H1 (cell line): ENCODE measurements around the gene CCDC127. TPM values are rescaled to one million over a fixed set of nuclear protein-coding genes. Genes with fewer than 3 reads are reported as not detected.

Experiments
- CTCF ChIA-PET: fragments of 300-600 bp; sonication (Branson Sonifier 250); formaldehyde crosslinking; loops from one replicate; lab custom pipeline; 2021; ENCODE audit not compliant: partially characterized antibody; lab: Charles Lee
- POLR2A ChIA-PET: fragments of 300-600 bp; sonication (Branson Sonifier 250); formaldehyde crosslinking; loops from one replicate; lab custom pipeline; 2021; ENCODE audit warnings: inconsistent platforms; ENCODE audit not compliant: partially characterized antibody; lab: Charles Lee
- DNase-seq, 2 experiments: peaks; one replicate each; pipeline versions ENCODE4 v3.0.0 to v3.0.0-alpha.2; 2010 to 2022; ENCODE audit warnings: low spot score in 2 of 2, low read depth in 1 of 2, mixed read lengths in 1 of 2
- FAIRE-seq: peaks from 2 replicates; lab custom pipeline; 2011; peaks lifted over from hg19 to GRCh38; lab: Jason Lieb, UNC
- H2AFZ ChIP-seq: 2 replicates; pipeline ENCODE4 v1.8.1; 2012; ENCODE audit warnings: low read length, inconsistent platforms
- H2AK5ac ChIP-seq: 2 replicates; pipeline ENCODE4 v1.6.1; 2013; ENCODE audit warnings: low read depth, low read length
- H2BK120ac ChIP-seq: replicated peaks from 2 replicates; pipeline ENCODE3; 2013; ENCODE audit warnings: low read depth, low read length, inconsistent platforms
- H2BK12ac ChIP-seq: 2 replicates; pipeline ENCODE4 v1.6.1; 2013; ENCODE audit warnings: low read depth, low read length
- H2BK15ac ChIP-seq: 2 replicates; pipeline ENCODE4 v1.6.1; 2013; ENCODE audit warnings: low read length
- H2BK20ac ChIP-seq: 2 replicates; pipeline ENCODE4 v1.6.1; 2013; ENCODE audit warnings: low read length
- H2BK5ac ChIP-seq: 2 replicates; pipeline ENCODE4 v1.6.1; 2013; ENCODE audit warnings: low read depth, low read length
- H3K14ac ChIP-seq: 2 replicates; pipeline ENCODE4 v1.6.1; 2013; ENCODE audit warnings: inconsistent platforms; ENCODE audit not compliant: insufficient read length
- H3K18ac ChIP-seq: 2 replicates; pipeline ENCODE4 v1.6.1; 2013; ENCODE audit warnings: low read length; ENCODE audit errors: extremely low read depth
- H3K23ac ChIP-seq: 2 replicates; pipeline ENCODE4 v1.6.1; 2013; ENCODE audit warnings: inconsistent platforms; ENCODE audit not compliant: insufficient read length
- H3K23me2 ChIP-seq: 2 replicates; pipeline ENCODE4 v1.6.1; 2013; ENCODE audit warnings: low read depth, low read length
- H3K27ac ChIP-seq: 2 replicates; pipeline ENCODE4 v1.6.1; 2011; ENCODE audit warnings: low read depth, low read length, inconsistent platforms
- H3K27me3 ChIP-seq, 4 experiments: replicated peaks in 1 of 4; 1 replicate in 1 of 4; 2 replicates in 3 of 4; pipeline versions ENCODE4 v1.6.1 to v1.8.1; 2011 to 2013; ENCODE audit warnings: low read length in 3 of 4, mild to moderate bottlenecking in 3 of 4, inconsistent platforms in 2 of 4, mixed read lengths in 2 of 4, moderate library complexity in 1 of 4; ENCODE audit not compliant: control insufficient read depth in 3 of 4, insufficient read depth in 3 of 4; ENCODE audit errors: extremely low read depth in 1 of 4
- H3K36me3 ChIP-seq, 4 experiments: 2 replicates each; pipeline versions ENCODE4 v1.6.1 to v1.8.1; 2011 to 2013; ENCODE audit warnings: mild to moderate bottlenecking in 4 of 4, low read length in 3 of 4, moderate library complexity in 2 of 4, control low read depth in 1 of 4, inconsistent platforms in 1 of 4; ENCODE audit not compliant: insufficient read depth in 4 of 4, control insufficient read depth in 2 of 4
- H3K4ac ChIP-seq: replicated peaks from 2 replicates; pipeline ENCODE3; 2013; ENCODE audit warnings: low read length, low read depth, mixed read lengths, inconsistent platforms; ENCODE audit not compliant: insufficient read length
- H3K4me1 ChIP-seq, 4 experiments: replicated peaks in 1 of 4; 1 replicate in 1 of 4; 2 replicates in 3 of 4; pipeline versions ENCODE4 v1.6.1 to v1.8.1; 2011 to 2013; ENCODE audit warnings: low read length in 3 of 4, inconsistent platforms in 2 of 4, mixed read lengths in 1 of 4; ENCODE audit not compliant: insufficient read depth in 4 of 4, control insufficient read depth in 3 of 4
- H3K4me2 ChIP-seq, 2 experiments: 2 replicates each; pipeline versions ENCODE4 v1.6.1 to v1.8.1; 2011 to 2013; ENCODE audit warnings: low read depth in 2 of 2, low read length in 2 of 2, control low read depth in 1 of 2, inconsistent platforms in 1 of 2, mild to moderate bottlenecking in 1 of 2; ENCODE audit not compliant: insufficient read depth in 1 of 2
- H3K4me3 ChIP-seq, 4 experiments: fragments of 200-600, 300-600 bp in 1 of 4; sonication (generic), shearing (Covaris generic), sonication (Bioruptor Twin) in 1 of 4; 2 replicates each; pipeline versions ENCODE4 v1.5.1 to v1.8.1; 2011 to 2016; ENCODE audit warnings: low read length in 4 of 4, low read depth in 3 of 4, control low read depth in 2 of 4, inconsistent platforms in 2 of 4, mild to moderate bottlenecking in 2 of 4, mixed read lengths in 1 of 4, moderate library complexity in 1 of 4; ENCODE audit not compliant: insufficient read depth in 2 of 4; ENCODE audit errors: extremely low read depth in 1 of 4
- H3K56ac ChIP-seq: replicated peaks from 2 replicates; pipeline ENCODE3; 2013; ENCODE audit warnings: low read depth, mild to moderate bottlenecking, mixed read lengths, low read length, inconsistent platforms; ENCODE audit not compliant: insufficient read length
- H3K79me1 ChIP-seq: 2 replicates; pipeline ENCODE4 v1.6.1; 2013; ENCODE audit warnings: low read depth, low read length, control low read depth
- H3K79me2 ChIP-seq, 2 experiments: 2 replicates each; pipeline versions ENCODE4 v1.6.1 to v1.8.1; 2012 to 2013; ENCODE audit warnings: low read length in 2 of 2, mild to moderate bottlenecking in 2 of 2, inconsistent platforms in 1 of 2; ENCODE audit not compliant: insufficient read depth in 2 of 2, control insufficient read depth in 1 of 2
- H3K9ac ChIP-seq, 4 experiments: replicated peaks in 1 of 4; 1 replicate in 1 of 4; 2 replicates in 3 of 4; pipeline versions ENCODE4 v1.6.1 to v1.8.1; 2011 to 2013; ENCODE audit warnings: low read depth in 3 of 4, low read length in 3 of 4, control low read depth in 2 of 4, mild to moderate bottlenecking in 2 of 4, moderate library complexity in 2 of 4, inconsistent platforms in 1 of 4; ENCODE audit errors: extremely low read depth in 1 of 4
- H3K9me3 ChIP-seq, 2 experiments: 2 replicates each; pipeline versions ENCODE4 v1.6.1 to v1.8.1; 2012 to 2013; ENCODE audit warnings: mild to moderate bottlenecking in 2 of 2, moderate library complexity in 2 of 2, control low read depth in 1 of 2, inconsistent platforms in 1 of 2, low read depth in 1 of 2, low read length in 1 of 2, mixed read lengths in 1 of 2; ENCODE audit not compliant: insufficient read depth in 2 of 2
- H4K20me1 ChIP-seq, 2 experiments: replicated peaks in 1 of 2; 2 replicates each; pipeline versions ENCODE3 to v1.8.1; 2011 to 2013; ENCODE audit warnings: inconsistent platforms in 2 of 2, low read length in 2 of 2, mild to moderate bottlenecking in 1 of 2; ENCODE audit not compliant: insufficient read depth in 2 of 2, control insufficient read depth in 1 of 2
- H4K5ac ChIP-seq: 2 replicates; pipeline ENCODE4 v1.6.1; 2013; ENCODE audit warnings: low read length, low read depth, mixed read lengths, inconsistent platforms; ENCODE audit not compliant: insufficient read length
- H4K8ac ChIP-seq: 2 replicates; pipeline ENCODE4 v1.8.0; 2013; ENCODE audit warnings: mild to moderate bottlenecking, moderate library complexity, low read length, inconsistent platforms; ENCODE audit not compliant: insufficient read depth; ENCODE audit errors: extremely low read depth
- H4K91ac ChIP-seq: replicated peaks from 2 replicates; pipeline ENCODE3; 2013; ENCODE audit warnings: low read length, mixed read lengths, inconsistent platforms; ENCODE audit not compliant: insufficient read length
- ASH2L ChIP-seq: fragments of 200-600, 300-600 bp; sonication (generic); IDR thresholded peaks from one replicate; pipeline ENCODE4 v1.7.1; 2017; ENCODE audit warnings: low read length
- BCL11A ChIP-seq, 2 experiments: IDR thresholded peaks; one replicate each; pipeline ENCODE4 v1.6.1; 2011; ENCODE audit warnings: low read depth in 2 of 2, low read length in 2 of 2, mild to moderate bottlenecking in 2 of 2
- CHD2 ChIP-seq: IDR thresholded peaks from 2 replicates; pipeline ENCODE4 v1.6.1; 2012; ENCODE audit warnings: low read length, improper control_type of control experiment
- EP300 ChIP-seq, 2 experiments: IDR thresholded peaks; 1 replicate in 1 of 2; 2 replicates in 1 of 2; pipeline ENCODE4 v1.6.1; 2011 to 2012; ENCODE audit warnings: low read depth in 2 of 2, low read length in 2 of 2, mild to moderate bottlenecking in 2 of 2, borderline replicate concordance in 1 of 2, inconsistent platforms in 1 of 2, moderate library complexity in 1 of 2
- HDAC6 ChIP-seq: IDR thresholded peaks from one replicate; pipeline ENCODE4 v1.7.1; 2012; ENCODE audit warnings: low read depth, mild to moderate bottlenecking, inconsistent platforms, low read length, moderate library complexity
- JUN ChIP-seq: IDR thresholded peaks from 2 replicates; pipeline ENCODE4 v1.6.1; 2011; ENCODE audit warnings: low read depth, mild to moderate bottlenecking, improper control_type of control experiment, low read length
- JUND ChIP-seq: IDR thresholded peaks from 2 replicates; pipeline ENCODE4 v1.6.1; 2011; ENCODE audit warnings: mild to moderate bottlenecking, improper control_type of control experiment, low read length
- SP2 ChIP-seq: IDR thresholded peaks from 2 replicates; pipeline ENCODE4 v1.6.1; 2012; ENCODE audit warnings: mild to moderate bottlenecking, low read length, inconsistent platforms
- TAF7 ChIP-seq: optimal IDR thresholded peaks from 2 replicates; pipeline ENCODE3; 2011; ENCODE audit warnings: low read depth, mild to moderate bottlenecking, inconsistent platforms, low read length, moderate library complexity, borderline replicate concordance
- TEAD4 ChIP-seq: IDR thresholded peaks from 2 replicates; pipeline ENCODE4 v1.6.1; 2012; ENCODE audit warnings: low read depth, low read length, inconsistent platforms, mixed read lengths
- WGBS, 2 experiments: shearing (Covaris generic) in 1 of 2; methylation state at CpG; one replicate each; pipeline versions ENCODE4 v1.1.6 to v1.1.7; 2013 to 2015; ENCODE audit warnings: low lambda C conversion rate in 2 of 2, mixed read lengths in 2 of 2, inconsistent platforms in 1 of 2, low coverage in 1 of 2, missing lambda C conversion rate in 1 of 2; ENCODE audit not compliant: insufficient replicate concordance in 2 of 2, insufficient coverage in 1 of 2, insufficient read length in 1 of 2; ENCODE audit errors: extremely low coverage in 1 of 2, missing lambda C conversion rate in 1 of 2; 5-methylcytosine and 5-hydroxymethylcytosine counted together
- polyA plus RNA-seq, 7 experiments: library from polyadenylated mRNA; depleted of rRNA in 3 of 7; stranded (reverse) in 5 of 7; unstranded in 2 of 7; fragments of >200 nt in 5 of 7; fragments of 200-250 nt in 2 of 7; gene quantifications; 1 replicate in 5 of 7; 2 replicates in 1 of 7; 4 replicates in 1 of 7; pipeline versions ENCODE4 v1.2.1 to v1.2.3, GENCODE V29; 2011 to 2013; ENCODE audit warnings: missing spikeins in 2 of 7, mixed read lengths in 2 of 7
- total RNA-seq: library from RNA; stranded (reverse); fragmentation: NEBNext Ultra II Directional; extraction: Animal tissue kit (Norgen Biotek cat#: 25700); gene quantifications from 2 replicates; pipeline ENCODE4 v1.2.1, GENCODE V29; 2021

The CCDC127 gene
- total and polyA plus RNA-seq, 2 of the 8 experiments (the other 6 are each of a cell fraction or from before 2014, with no cell fraction given) = 2.9 to 8.0 TPM

- ChIA-PET POLR2A (interaction anchor here (0.7 to 2.9 kb wide), 2 partner anchors 12 to 65 kb away, joined by 3 to 11 read pairs; partner anchors contain the start of gene LRRC14B), CTCF (interaction anchor here (1.1 to 1.3 kb wide), 4 partner anchors 10 to 15 kb away, joined by 3 to 5 read pairs (median 4); partner anchors contain the start of genes CCDC127, LRRC14B and SDHA)
- FAIRE-seq (no peak), DNase-seq (no peak)
- no peak overlapping the region for H3K4me2 ChIP-seq
- TF ChIP-seq SP2 (no peak), TAF7 (no peak), TEAD4 (no peak), ASH2L (no peak), CHD2 (no peak), BCL11A (IDR thresholded peaks at IDR 0.05; ENCODE audit: low read depth in 2 of 2, low read length in 2 of 2) (no peak), EP300 (IDR thresholded peaks at IDR 0.05; ENCODE audit: borderline replicate concordance in 1 of 2, low read depth in 2 of 2, low read length in 2 of 2) (no peak), JUND (no peak), HDAC6 (no peak), JUN (no peak)
- H4K91ac ChIP-seq = no peak overlapping the region
- no peak overlapping the region for H3K18ac ChIP-seq
- H2BK20ac ChIP-seq = no peak overlapping the region
- no peak overlapping the region for H3K14ac ChIP-seq
- no peaks in the 10 kb centered on the region for H3K27me3 ChIP-seq
- H4K5ac ChIP-seq = no peak overlapping the region
- no peak overlapping the region for H2BK120ac ChIP-seq
- no peaks in the 10 kb centered on the region; a peak in 1 of 7 replicates for H3K4me1 ChIP-seq
- peaks cover 1% of the 10 kb centered on the region; the same call in 1 of the 2 replicates for H3K23me2 ChIP-seq
- no peak overlapping the region for H2AK5ac ChIP-seq
- no peak overlapping the region for H2AFZ ChIP-seq
- H2BK5ac ChIP-seq = no peak overlapping the region
- no peak overlapping the region for H2BK15ac ChIP-seq
- 95% methylated on average over 4 of the region's 6 CpGs; no CpG with 5 or more reads in 1 of the 2 experiments for WGBS, 2 experiments
- no peak overlapping the region; the same call in 1 of the 2 replicates for H4K8ac ChIP-seq
- peaks cover 2 to 16% (median 10%) of the 10 kb centered on the region in 4 experiments for H3K36me3 ChIP-seq
- no peak overlapping the region for H3K9ac ChIP-seq
- H4K20me1 ChIP-seq = peaks cover 5 to 22% of the 10 kb centered on the region in 2 experiments
- H3K4me3 ChIP-seq = no peak overlapping the region
- H3K4ac ChIP-seq = no peak overlapping the region
- H3K56ac ChIP-seq = no peak overlapping the region
- H3K79me1 ChIP-seq = no peaks in the 10 kb centered on the region; the same call in 1 of the 2 replicates
- H3K27ac ChIP-seq = no peak overlapping the region
- H3K9me3 ChIP-seq = no peaks in the 10 kb centered on the region
- peaks cover 3 to 22% of the 10 kb centered on the region in 2 experiments; a peak in 1 of 4 replicates for H3K79me2 ChIP-seq
- H2BK12ac ChIP-seq = no peak overlapping the region
- no peak overlapping the region for H3K23ac ChIP-seq
These were observed 14.0 kb downstream of the CCDC127 start for GRCh38 chr5:204001-204400.
